ENCODE measurements around the gene C1orf167. TPM values are rescaled to one million over a fixed set of nuclear protein-coding genes. Genes with fewer than 3 reads are reported as not detected.
A peak's percentile ranks its signal among the peaks of the same experiment; 100 is the strongest.
"Not testable (repeated sequence)": the region's sequence is repeated elsewhere in the genome, so short reads cannot be mapped to it uniquely, and the experiment has no call there.

Gene C1orf167
- total RNA-seq, 1 donor from 2014 or later = 0.84 TPM

DNA sequence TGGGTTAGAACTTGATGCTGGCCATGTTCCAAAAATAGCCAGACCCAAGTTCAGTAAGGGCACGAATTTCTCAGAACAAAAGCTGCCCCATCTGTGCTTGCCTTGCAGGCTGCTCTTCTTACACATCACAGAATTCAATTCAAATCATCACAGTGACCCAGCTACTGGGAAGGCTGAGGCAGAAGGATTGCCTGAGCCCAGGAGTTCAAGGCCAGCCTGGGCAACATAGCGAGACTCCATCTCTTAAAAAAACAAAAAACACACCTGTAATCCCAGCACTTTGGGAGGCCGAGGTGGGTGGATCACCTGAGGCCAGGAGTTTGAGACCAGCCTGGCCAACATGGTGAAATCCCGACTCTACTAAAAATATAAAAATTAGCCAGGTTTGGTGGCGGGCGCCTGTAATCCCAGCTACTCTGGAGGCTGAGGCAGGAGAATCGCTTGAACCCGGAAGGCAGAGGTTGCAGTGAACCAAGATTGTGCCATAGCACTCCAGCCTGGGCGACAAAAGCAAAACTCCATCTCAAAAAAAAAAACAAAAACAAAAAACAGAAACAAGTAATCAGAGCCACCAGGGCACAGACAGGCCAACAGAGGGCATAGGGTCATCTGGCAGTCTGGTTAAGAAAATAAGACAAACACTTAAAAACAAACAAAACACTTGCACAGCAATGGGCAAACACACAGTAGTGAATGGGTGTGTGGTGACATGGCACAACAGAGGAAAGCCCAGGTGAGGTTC lies 42.1 kb downstream of the C1orf167 start:
- ATAC-seq = not testable (repeated sequence)

DNA sequence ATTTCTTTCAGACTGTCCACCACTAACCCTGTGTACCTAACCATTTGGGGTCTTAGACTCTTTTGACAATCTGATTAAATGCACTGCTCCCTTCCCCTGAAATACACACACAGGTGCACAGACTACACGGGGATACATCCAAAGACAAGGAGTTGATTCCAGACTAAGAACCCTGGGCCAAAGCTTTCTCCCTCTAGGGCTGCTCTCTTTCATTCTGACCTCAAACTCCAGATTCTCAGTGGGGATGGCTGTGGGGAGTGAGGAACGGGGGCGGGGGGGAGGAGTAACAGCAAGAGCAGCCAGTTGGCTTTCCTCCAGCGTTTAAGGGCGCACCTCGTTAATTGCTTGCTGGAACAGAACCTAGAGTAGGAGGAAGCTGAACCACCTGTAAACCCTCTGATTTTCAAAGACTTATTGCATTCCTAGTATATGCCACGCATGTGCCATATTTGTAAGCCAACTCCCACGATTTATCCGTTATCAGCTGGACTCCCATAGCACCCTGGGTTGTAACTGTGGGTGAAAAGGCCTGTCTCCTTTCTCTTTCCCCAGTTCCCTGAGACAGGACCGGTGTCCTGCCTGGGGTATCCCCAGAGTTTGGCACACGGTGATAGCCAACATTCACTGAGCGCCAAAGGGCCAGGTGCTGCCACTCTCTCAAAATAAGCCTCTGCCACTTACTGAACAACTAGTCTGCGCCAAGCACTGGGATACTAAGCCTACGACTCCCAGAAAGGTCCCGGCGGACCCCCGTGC lies 42.9 kb downstream of the C1orf167 start:
- peak; percentile 8 for ATAC-seq

DNA sequence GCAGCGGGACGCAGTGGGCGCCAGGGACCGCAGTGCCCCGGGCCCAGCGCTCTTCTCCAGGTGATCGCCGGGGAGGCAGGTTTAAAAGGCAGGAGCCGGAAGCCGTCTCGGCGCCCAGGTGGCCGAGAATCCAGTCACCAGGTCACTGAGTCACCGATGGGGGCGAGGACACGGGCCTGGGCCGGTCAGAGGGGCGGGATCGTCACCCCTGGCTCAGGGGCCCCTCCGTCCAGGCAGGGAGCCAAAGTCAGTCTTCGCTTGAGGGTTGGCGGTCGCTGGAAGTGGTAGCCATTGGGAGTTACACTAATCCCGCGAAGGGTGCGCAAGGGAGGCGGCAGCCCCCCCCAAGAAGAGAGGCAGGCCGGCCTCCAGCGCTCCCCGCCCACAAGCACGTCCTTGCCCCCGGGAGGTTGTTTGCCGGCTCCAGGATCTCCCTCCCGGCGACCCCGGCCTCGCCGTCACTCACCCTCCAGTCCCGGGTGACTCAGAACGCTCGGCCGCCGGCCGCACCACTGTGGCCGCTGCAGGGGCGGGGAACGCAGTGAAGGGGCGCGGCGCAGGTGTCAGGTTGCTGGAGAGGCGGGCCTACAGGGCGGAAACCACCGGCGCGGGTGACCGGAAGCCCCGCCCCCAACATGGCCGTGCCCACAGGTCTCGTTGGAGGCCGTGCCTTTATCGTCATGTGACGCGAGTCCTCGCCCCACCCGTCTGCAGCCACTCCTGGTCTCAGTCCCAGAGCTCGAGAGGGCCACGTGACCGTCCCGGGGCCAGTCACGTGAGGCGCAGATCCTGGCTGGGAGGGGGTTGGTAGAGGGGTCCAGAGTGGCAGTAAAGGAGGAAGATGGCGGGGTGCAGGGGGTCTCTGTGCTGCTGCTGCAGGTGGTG lies 43.7 kb downstream of the C1orf167 start, which contains the start of the genes CLCN6 and MTHFR:
CLCN6 (plus strand) TSS at position 770 of the 885 bp plus-strand sequence; CDS start at position 842, 72 bp downstream.
MTHFR (minus strand) TSS at position 543 of the 885 bp plus-strand sequence. CDS start 2,848 bp downstream, outside the sequence.
- ATAC-seq = peak; percentile 94

DNA sequence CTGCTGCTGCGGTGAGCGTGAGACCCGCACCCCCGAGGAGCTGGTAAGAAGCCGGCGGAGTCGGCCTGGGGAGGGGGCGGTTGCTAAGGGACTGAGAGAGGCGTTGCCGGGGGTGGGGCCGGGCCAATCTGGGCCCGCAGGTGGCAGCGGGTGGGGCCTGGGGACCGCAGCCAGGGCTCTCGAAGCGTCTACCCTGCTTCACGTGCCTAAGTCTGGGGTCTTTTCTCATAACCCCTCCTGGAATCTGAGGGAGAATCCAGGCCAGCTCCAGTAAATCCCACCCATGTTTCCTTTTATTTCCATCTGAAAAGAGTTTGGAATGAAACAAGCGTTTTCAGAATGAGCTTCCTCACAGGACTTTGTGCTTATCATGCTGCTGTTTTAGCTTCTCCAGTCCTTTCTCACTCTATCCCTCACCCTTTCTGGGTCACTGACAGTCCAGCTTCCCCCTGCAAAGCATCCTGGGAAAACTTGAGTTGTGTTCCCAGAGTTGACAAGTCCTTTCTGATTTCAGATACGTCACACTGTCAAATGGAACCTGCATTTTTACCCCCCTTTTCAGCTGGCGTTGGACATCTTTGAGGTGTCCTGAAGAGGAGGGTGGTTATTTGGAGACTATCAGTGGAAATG lies 44.4 kb downstream of the C1orf167 start:
- peak; percentile 53 for ATAC-seq

DNA sequence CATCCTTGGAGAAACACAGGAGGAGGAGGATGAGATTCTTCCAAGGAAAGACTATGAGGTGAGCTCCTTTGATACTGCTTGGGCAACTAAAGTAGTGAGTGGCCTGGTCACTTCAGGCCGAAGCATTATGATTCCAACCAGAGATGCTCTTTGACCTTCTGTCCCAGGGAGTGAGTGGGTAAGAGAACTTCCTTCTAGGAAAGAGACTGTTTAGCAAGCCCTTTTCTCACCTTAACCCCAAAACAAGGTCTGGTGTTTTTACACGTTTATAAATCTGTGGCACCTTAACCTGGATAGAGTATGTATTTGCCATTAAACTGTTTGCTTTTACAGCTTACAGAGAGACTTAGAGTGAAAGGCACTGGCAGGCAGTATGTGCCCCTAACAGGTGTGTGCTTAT lies 45.1 kb downstream of the C1orf167 start:
- ATAC-seq = no peak

DNA sequence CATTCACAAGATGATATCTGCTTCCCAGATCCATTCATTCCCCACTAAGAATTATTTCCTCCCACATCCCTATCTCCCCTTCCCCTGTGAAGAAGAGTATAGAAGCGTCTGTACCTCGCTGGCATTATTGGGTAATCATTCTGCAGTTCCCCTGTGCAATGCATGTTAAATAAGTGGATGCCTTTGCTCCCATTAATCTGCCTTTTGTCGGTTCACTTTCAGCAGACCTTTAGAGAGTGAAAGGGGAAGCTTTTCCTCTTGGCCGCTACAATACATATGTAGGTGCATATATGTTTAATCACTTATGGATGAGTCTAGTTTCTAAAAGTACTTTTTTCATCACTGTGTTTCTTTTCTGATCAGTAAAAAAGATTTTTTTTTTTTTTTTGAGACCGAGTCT lies 51.0 kb downstream of the C1orf167 start:
- no peak for ATAC-seq

DNA sequence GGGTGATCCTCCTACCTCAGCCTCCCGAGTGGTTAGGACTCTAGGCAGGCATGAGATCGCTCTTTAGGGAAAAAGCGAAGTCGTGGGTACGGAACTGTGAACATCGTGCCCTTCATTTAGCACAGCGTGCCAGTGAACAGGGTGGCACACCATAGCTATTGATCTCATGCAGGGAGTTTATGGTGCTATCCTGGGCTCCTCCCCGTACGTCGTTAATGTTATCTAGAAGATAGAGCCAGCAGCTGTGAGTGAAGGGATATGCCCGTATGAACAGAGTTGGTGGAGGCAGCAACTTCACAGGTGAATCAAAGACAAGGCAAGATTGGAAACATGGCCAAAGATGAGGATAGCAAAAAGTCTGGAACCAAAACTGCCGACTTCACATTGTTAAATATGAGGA lies 55.2 kb downstream of the C1orf167 start:
- ATAC-seq = no peak

DNA sequence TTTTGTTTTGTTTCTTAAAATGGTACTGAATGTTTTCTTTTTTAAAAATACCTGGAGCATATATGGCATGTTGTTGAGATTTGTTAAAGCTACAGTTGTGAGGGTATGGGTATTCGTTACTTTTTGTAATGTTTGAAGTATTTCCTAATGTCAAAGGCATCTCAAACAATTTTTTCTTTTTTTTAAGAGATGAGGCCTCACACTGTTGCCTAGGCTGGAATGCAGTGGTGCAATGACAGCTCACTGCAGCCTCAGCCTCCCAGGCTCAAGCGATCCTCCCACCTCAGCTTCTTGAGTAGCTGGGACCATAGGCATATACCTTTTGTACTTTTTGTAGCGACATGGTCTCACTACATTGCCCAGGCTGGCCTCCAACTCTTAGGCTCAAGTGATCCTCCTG lies 60.1 kb downstream of the C1orf167 start:
- ATAC-seq = no peak

DNA sequence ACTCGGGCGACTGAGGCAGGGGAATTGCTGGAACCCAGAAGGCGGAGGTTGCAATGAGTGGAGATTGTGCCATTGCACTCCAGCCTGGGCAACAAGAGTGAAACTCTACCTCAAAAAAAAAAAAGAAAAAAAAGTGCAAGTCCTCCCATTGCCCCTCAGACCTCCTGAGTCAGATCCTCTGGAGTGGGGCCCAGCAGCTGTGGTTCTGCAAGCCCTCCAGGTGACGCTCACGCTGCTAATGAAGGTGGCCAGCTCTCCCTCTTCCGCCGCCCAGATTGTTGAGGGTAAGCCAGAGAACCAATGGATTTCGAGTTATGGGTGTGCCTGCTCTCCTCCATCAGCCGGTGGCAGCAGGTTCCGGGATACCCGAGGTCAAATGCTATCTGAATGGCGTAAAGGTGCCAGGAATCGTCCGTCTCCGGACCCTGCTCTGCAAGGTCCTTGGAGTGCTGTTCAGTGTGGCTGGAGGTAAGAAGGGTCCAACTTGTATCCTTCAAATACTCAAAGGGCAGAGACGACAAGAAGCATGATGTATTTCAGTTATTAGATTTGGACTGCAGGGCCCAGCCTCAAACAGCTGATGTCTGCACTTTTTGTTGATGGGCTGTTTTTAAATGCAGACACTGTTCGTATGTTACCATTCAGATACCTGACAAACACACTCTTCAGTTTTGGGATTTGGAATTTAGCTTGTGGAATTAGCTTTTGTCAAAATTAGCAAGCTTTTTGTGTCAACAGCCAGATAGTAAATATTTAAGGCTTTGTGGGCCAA lies 61.6 kb downstream of the C1orf167 start:
- ATAC-seq = no peak

DNA sequence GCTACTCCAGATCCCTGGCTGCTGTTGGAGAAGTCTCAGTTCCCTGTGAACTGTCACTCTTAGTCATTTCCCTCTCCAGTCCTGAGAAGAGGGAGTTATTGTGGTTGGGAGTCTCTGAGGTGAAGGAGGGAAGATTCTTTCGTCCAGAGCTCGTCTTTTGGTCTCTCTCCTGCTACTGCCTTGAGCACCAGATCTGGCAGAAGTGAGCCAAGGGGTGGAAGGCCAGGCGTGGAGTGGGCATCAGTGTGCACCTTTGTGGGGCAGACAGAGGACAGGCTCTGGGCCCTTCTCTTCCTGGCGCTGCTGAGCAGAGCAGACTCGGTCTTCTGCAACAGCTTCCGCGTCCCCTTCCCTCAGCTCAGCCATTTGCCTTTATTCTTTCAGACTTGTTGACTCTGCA lies 63.1 kb downstream of the C1orf167 start:
- ATAC-seq = no peak

DNA sequence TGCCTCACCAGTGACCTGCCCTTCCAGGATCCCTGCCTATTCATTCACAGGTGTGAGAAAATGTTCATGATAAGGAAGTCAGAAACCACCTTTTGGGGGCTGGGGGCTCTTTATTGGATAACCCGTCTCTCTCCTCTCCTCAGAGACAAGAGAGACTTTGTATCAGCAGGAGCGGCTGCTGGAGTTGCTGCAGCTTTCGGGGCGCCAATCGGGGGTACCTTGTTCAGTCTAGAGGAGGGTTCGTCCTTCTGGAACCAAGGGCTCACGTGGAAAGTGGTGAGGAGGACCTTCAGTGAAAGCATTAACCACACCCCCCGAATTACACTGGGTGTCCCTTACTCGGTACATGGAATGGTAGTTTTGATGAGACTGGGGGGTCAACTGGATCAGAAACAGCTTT lies 65.0 kb downstream of the C1orf167 start:
- no peak for ATAC-seq

DNA sequence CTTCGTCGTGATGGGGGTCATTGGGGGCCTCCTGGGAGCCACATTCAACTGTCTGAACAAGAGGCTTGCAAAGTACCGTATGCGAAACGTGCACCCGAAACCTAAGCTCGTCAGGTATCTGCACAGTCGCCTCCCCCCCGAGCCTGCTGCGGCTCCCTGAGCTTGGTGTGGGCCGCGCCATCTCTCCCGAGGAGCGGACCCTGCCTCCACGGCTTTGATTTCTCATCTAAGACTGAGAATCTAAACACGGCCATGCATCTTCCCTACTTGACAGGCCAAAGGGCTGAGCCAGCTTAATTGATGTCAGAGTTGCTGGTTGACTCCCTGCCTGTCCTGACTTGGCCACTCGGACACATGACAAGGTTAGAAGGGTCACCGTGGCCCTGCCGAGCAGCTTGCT lies 66.5 kb downstream of the C1orf167 start:
- ATAC-seq = no peak

DNA sequence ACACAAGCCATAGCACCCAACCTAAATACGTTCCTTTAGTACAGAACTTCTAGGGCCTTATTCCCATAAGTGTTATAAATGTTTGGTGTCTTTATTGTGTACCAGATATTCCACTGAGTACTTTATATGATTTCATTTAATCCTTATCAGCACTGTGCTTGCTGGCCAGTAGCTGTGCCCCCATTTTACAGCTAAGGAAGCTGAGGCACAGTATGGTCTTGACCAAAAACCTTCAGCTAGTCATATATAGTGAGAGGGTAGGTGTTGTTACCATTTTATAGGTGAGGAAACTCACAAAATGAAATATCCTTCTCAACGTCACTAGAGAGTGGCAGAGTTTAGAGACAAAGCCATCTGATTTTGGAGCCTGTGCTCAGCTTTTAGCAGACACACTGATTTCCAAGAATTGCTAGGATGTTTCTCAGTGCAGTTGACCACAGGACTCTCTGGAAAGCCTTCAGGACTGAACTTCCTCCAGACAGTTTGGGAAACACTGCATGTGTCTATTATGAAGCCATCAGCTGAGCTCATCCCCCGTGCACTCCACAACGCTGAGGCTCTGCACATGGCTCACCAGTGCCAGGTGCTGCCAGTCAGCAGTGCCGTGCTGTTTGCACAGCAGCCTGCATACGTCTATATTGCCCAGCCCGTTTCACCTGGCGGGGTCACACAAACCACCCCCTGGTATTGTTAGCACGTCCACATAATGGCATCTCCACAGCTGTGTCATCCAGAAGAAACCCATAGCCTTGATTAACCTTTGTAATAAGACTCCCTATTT lies 70.1 kb downstream of the C1orf167 start:
- ATAC-seq = no peak

DNA sequence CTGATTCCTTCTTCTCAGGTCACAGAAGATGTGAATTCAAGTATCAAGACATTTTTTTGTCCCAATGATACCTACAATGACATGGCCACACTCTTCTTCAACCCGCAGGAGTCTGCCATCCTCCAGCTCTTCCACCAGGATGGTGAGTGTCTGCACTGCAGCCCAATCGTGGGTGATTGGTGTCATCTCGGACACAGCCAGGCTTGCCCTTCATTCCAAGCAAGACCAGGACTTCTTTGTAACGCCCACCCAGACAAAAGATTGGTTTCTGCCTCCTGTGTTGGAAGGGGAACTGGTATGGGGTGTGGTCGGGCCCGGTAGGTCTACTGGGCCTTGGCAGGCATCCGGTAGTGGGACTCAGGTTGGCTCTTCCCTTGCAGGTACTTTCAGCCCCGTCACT lies 71.5 kb downstream of the C1orf167 start:
- ATAC-seq = no peak

DNA sequence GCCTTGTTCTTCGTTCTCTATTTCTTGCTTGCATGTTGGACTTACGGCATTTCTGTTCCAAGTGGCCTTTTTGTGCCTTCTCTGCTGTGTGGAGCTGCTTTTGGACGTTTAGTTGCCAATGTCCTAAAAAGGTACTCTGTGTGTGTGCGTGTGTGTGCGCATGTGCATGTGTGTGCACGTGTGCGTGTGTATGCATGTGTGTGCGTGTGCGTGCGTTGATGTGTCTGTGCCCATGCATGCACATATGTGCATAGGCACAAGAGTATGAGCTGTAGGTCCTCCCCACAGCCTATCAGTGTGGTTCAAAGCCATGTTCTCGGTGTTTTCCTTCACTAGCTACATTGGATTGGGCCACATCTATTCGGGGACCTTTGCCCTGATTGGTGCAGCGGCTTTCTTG lies 71.9 kb downstream of the C1orf167 start:
- no peak for ATAC-seq

DNA sequence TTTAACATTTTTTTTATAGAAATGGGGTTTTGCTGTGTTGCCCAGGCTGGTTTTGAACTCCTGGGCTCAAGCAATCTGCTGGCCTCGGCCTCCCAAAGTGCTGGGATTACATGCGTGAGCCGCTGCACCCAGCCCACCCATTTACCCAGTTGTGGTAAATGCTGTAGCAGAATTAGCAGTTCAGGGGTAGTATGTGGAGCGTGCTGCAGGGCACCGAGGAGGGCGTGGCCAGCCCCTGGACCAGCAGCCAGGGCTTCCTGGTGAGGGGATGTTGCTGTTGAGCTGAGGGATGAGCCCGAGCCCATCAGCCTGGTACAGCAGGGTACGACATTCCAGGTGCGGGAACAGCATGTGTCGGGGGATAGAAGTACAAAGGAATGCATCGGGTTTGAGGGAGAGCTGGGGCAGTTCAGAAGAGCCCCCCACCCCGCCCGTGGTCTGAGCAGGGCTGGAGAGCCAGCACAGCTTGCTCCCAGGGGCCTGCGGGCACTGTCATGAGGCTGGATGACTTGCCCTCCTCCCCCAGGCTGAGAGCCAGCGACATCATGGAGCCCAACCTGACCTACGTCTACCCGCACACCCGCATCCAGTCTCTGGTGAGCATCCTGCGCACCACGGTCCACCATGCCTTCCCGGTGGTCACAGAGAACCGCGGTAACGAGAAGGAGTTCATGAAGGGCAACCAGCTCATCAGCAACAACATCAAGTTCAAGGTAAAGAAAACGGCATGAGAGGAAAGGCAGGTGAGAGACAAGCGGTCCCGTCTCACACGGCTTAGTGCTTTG lies 73.6 kb downstream of the C1orf167 start:
- ATAC-seq = no peak

DNA sequence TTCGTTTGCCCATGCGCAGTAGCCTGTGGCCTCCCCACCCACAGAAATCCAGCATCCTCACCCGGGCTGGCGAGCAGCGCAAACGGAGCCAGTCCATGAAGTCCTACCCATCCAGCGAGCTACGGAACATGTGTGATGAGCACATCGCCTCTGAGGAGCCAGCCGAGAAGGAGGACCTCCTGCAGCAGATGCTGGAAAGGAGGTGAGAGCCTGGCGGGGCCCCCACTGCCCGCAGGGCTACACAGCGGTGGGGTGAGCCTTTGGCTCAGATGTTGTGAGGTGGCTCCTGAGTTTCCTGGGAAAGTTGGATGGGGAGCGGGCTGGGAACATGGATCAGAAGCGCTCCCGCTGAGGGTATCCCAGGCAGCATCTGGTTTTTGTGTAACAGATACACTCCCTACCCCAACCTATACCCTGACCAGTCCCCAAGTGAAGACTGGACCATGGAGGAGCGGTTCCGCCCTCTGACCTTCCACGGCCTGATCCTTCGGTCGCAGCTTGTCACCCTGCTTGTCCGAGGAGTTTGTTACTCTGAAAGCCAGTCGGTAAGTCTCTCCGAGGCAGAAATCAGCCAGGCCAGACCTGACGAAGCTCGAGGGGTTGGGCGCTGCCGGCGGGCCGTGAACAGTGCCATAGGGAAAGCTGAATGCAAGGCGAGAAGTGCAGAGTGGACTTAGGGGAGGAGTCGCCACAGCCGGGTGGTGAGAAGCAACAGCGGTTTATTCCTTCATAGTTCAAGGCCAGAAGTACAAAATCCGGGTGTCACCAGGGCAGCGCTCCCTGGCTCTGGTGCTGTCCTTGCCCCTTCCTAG lies 75.2 kb downstream of the C1orf167 start:
- no peak for ATAC-seq

DNA sequence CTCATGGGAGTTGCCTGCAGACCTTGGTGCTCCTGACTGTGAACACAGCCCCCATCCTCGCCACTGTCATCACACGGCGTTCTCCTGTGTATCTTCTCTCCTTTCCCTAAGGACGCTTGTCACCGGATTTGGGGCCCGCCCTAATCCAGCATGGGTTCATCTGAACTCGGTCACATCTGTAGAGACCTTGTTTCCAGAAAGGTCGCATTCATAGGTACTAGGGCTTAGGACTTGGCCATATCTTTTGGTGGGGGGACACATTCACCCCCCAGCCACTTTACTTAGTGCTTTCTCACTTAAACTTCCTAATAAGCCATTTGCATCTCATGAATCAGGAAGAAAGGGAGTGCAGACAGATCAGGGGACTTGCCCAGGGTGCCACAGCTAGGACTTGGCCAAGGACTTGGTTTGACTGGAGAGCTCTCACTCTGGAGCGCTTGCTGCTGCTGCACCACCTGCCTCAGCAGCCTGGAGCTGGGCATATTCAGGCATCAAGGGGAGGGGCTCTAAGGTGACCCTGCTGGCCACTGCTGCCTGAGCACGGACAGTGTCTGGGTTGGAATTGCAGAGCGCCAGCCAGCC lies 75.9 kb downstream of the C1orf167 start:
- ATAC-seq = no peak
